Measurements from ENCODE around the gene GSC2.

GSC2 gene

GRCh38 chr22:19147195-19147780 lies 2.8 kb downstream of the GSC2 start:
- ChIA-PET POLR2A (no interaction called here), CTCF (interaction anchor here (0.8 to 4.7 kb wide), 3 partner anchors 8 to 483 kb away, joined by 4 to 39 read pairs (median 4); no protein-coding TSS in a partner anchor)
- no peak for DNase-seq (ENCODE audit: extremely low spot score)
- TF ChIP-seq, protein P1, sequence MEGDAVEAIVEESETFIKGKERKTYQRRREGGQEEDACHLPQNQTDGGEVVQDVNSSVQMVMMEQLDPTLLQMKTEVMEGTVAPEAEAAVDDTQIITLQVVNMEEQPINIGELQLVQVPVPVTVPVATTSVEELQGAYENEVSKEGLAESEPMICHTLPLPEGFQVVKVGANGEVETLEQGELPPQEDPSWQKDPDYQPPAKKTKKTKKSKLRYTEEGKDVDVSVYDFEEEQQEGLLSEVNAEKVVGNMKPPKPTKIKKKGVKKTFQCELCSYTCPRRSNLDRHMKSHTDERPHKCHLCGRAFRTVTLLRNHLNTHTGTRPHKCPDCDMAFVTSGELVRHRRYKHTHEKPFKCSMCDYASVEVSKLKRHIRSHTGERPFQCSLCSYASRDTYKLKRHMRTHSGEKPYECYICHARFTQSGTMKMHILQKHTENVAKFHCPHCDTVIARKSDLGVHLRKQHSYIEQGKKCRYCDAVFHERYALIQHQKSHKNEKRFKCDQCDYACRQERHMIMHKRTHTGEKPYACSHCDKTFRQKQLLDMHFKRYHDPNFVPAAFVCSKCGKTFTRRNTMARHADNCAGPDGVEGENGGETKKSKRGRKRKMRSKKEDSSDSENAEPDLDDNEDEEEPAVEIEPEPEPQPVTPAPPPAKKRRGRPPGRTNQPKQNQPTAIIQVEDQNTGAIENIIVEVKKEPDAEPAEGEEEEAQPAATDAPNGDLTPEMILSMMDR (IDR thresholded peaks at IDR 0.05; ENCODE audit: control extremely low read depth, extremely low read depth, low read depth, missing control alignments), result no peak

DNA sequence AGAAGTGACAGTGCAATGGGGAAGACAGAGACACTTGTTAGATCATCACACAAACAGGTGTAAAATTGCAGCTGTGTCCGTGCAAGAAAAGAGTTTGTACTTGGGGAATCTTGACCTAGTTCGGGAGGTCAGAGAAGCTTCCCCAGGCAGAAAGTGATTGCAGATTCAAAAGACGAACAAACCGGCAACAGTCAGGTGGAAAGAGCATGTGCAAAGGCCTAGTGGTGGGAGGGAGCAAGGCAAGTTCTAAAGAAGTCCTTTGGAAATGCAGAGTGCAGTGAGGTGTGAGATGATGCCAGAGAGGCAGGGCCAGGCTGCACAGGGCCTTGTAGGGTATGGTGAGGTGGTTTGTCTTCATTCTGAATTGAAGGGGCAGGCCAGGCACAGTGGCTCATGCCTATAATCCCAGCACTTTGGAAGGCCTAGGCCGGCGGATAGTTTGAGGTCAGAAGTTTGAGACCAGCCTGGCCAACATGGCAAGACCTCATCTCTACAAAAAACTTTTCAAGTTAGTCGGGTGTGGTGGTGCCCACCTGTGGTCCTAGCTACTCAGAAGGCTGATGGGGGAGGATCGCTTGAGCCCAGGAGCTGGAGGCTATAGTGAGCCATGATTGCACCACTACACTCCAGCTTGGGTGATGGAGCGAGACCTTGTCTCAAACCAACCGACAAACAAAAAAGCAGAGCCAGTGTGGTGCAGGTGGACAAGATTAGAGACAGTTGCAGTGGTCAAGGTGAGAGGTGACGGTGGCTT lies 3.7 kb downstream of the GSC2 start:
- no peak for DNase-seq (ENCODE audit: extremely low spot score)
- ChIA-PET POLR2A (no interaction called here), CTCF (interaction anchor here (0.8 to 4.7 kb wide), 4 partner anchors 9 to 484 kb away, joined by 4 to 39 read pairs (median 16); no protein-coding TSS in a partner anchor)
- TF ChIP-seq, protein P1 (IDR thresholded peaks at IDR 0.05; ENCODE audit: control extremely low read depth, extremely low read depth, low read depth, missing control alignments), result no peak

DNA sequence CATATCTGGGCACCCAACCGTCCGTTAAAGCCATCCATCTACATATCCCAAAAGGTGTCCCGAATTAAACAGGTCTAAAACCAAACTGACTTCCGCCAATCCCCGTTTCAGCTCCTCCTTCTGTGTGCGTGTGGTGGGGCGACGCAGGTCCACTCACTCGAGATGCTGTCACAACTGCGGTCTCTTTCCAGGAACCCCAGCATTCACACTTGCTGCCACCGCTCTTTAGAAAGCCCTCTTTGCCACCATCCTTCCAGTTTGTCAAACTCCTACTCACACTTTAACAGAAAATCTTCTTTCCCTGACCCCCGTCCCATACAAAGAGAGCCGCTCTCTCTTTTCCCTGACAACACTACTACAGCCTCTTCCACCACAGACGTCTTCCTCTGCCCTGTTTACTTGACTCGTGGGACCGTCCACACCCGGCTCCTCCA lies 6.1 kb downstream of the GSC2 start:
- CTCF ChIA-PET, result interaction anchor here (0.7 to 4.7 kb wide), 25 partner anchors 10 to 489 kb away, joined by 3 to 39 read pairs (median 5); partner anchors contain the start of genes CLTCL1, DGCR2, SLC25A1 and TSSK2
- POLR2A ChIA-PET, result interaction anchor here (1.0 kb wide), 1 partner anchor 30 kb away, joined by 3 read pairs; no protein-coding TSS in a partner anchor
- DNase-seq (ENCODE audit: extremely low spot score), result no peak
- TF ChIP-seq, protein P1 (IDR thresholded peaks at IDR 0.05; ENCODE audit: control extremely low read depth, extremely low read depth, low read depth, missing control alignments), result no peak

DNA sequence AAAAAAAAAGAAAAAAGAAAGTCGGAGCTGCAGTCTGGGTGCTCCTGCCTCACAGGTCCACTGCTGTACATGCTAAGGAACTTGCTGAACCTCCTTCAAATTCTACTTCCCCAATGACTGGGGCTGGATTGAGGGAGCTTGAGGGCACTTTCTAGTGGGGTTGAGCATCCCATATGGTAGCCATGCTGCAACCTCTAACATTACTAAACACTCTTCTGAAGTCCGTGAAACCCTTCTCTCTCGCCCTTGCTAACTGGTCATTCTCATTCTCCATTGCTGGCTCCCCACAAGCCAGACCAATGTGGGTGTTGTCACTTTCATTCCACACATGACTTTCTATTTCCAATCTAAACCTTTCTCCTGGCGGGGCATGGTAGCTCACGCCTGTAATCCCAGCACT lies 6.9 kb downstream of the GSC2 start:
- ChIA-PET CTCF (interaction anchor here (0.7 to 4.7 kb wide), 14 partner anchors 10 to 486 kb away, joined by 3 to 39 read pairs (median 6); partner anchors contain the start of genes CLTCL1 and TSSK2), POLR2A (interaction anchor here (1.0 kb wide), 1 partner anchor 31 kb away, joined by 3 read pairs; no protein-coding TSS in a partner anchor)
- DNase-seq (ENCODE audit: extremely low spot score), result no peak
- TF ChIP-seq, protein P1 (IDR thresholded peaks at IDR 0.05; ENCODE audit: control extremely low read depth, extremely low read depth, low read depth, missing control alignments), result no peak

GRCh38 chr22:19142394-19142793 lies 7.7 kb downstream of the GSC2 start:
- ChIA-PET CTCF (interaction anchor here (2.5 to 3.0 kb wide), 2 partner anchors 14 to 26 kb away, joined by 5 to 9 read pairs; no protein-coding TSS in a partner anchor), POLR2A (interaction anchor here (1.0 kb wide), 1 partner anchor 9 kb away, joined by 4 read pairs; no protein-coding TSS in a partner anchor)
- TF ChIP-seq, protein P1 (IDR thresholded peaks at IDR 0.05; ENCODE audit: control extremely low read depth, extremely low read depth, low read depth, missing control alignments), result no peak
- no peak for DNase-seq (ENCODE audit: extremely low spot score)

- CTCF ChIA-PET, result interaction anchor here (2.1 kb wide), 1 partner anchor 39 kb away, joined by 5 read pairs; the partner anchor contains the start of gene SLC25A1
- no peak for DNase-seq (ENCODE audit: extremely low spot score)
- POLR2A ChIA-PET, result no interaction called here
- TF ChIP-seq, protein P1 (IDR thresholded peaks at IDR 0.05; ENCODE audit: control extremely low read depth, extremely low read depth, low read depth, missing control alignments), result no peak
Measured at GRCh38 chr22:19139974-19140373, 10.1 kb downstream of the GSC2 start.

Measured in GM10248 (cell line).